Ovary (tissue), 9 donors: ENCODE data around the gene SMARCAL1. TPM values are rescaled to one million over a fixed set of nuclear protein-coding genes. Genes with fewer than 3 reads are reported as not detected.

ENCODE experiments used
- DNase-seq, 5 donors: peaks; one replicate each; pipeline ENCODE4 v3.0.0-alpha.2; 2019 to 2020
- H3K27ac ChIP-seq, 2 donors: fragments of 200-600 bp; one replicate each; pipeline versions ENCODE4 v1.5.1 to v1.8.0; 2019 to 2022
- H3K27me3 ChIP-seq: fragments of 200-600 bp; one replicate; pipeline ENCODE4 v1.8.0; 2022
- H3K36me3 ChIP-seq: fragments of 200-600 bp; sonication (generic); one replicate; pipeline ENCODE4 v1.5.1; 2019
- H3K4me1 ChIP-seq: one replicate; pipeline ENCODE4 v1.8.1; 2013; ENCODE audit warnings: mild to moderate bottlenecking, moderate library complexity; ENCODE audit not compliant: insufficient read depth
- H3K4me3 ChIP-seq: fragments of 200-600 bp; sonication (generic); one replicate; pipeline ENCODE4 v1.5.1; 2017
- H3K9me3 ChIP-seq, 2 donors: fragments of 200-600 bp in 1 of 2; sonication (generic) in 1 of 2; one replicate each; pipeline versions ENCODE4 v1.5.1 to v1.8.1; 2013 to 2019; ENCODE audit warnings: mild to moderate bottlenecking in 1 of 2, moderate library complexity in 1 of 2
- EP300 ChIP-seq: sonication (generic); formaldehyde crosslinking; IDR thresholded peaks from one replicate; pipeline ENCODE4 v1.6.1; 2017; ENCODE audit warnings: antibody characterized with exemption
- POLR2A ChIP-seq: fragments of 450-650 bp; IDR thresholded peaks from one replicate; pipeline ENCODE4 v1.6.1; 2017; ENCODE audit warnings: antibody characterized with exemption, mild to moderate bottlenecking, moderate library complexity
- WGBS, 3 donors: extraction: QIAGEN DNeasy Blood & Tissue Kit in 1 of 3; methylation state at CpG; one replicate each; pipeline versions ENCODE4 v1.1.5 to v1.1.7; 2013 to 2017; 5-methylcytosine and 5-hydroxymethylcytosine counted together
- intact Hi-C, 4 donors: fragments of 100-400 bp; cut with DNase I; formaldehyde crosslinking; loops; one replicate each; pipeline versions ENCODE4 v1.11.0 to v1.15.1; 2022 to 2023
- polyA plus RNA-seq, 2 donors: library from polyadenylated mRNA; stranded (reverse); fragments of 200-250 nt in 1 of 2; fragments of 350-450 nt in 1 of 2; fragmentation: Illumina TruSeq in 1 of 2; extraction: RNeasy Lipid Tissue Mini Kit (QIAGEN cat#74804) in 1 of 2; gene quantifications; one replicate each; pipeline ENCODE4 v1.2.3, GENCODE V29; 2013 to 2014
- total RNA-seq, 7 donors: library from RNA; depleted of rRNA in 2 of 7; stranded (reverse); fragments of >200 nt in 2 of 7; fragmentation: NEBNext Ultra II Directional in 3 of 7; extraction: Animal tissue kit (Norgen Biotek cat#: 25700) in 3 of 7; gene quantifications; one replicate each; pipeline versions ENCODE4 v1.1.0 to v1.2.4, GENCODE V29; 2016 to 2023
- TF ChIP-seq, protein P1 (sequence below), 3 donors: fragments of 450-650 bp in 2 of 3; fragments of 200-600 bp in 1 of 3; IDR thresholded peaks; one replicate each; pipeline versions ENCODE4 v1.5.1 to v1.8.0; 2016 to 2022; ENCODE audit warnings: antibody characterized with exemption in 3 of 3, mild to moderate bottlenecking in 1 of 3
- donor health status: DM: no; HTN: no; CAD: no; lungs with moderate emphysema.
- donor health status: DM: no; HTN: no; CAD: no.
- donor health status: Bipolar disorder and iron deficiency.
- donor health status: DM: yes; HTN: yes; CAD: no.
- donor health status: DM: no; HTN: no; CAD: no.
- donor health status: DM: yes; HTN: yes; CAD: no.

The SMARCAL1 gene
- total and polyA plus RNA-seq, 9 donors = 11.1 to 29.1 (median 20.9) TPM

DNA sequence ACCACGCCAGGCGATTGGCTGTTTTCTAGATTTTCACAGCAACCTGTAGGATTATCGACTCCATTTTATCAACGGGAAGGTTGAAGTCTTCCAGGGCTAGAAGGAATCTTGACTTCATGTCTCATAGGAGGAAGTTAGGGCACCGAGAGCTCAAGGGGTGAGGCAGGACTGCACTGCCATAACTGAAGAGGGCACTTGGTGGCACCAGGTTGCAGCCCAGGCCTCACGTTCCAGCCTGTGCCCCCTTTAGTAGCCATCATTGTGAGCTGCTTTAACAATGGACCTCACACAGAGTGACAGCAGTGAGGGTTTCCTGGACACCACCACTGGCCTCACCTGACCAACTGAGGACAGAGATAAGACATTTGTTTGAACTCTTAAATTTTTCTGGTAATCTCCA is 63.5 kb downstream of the SMARCAL1 start:
- TF ChIP-seq, protein P1, sequence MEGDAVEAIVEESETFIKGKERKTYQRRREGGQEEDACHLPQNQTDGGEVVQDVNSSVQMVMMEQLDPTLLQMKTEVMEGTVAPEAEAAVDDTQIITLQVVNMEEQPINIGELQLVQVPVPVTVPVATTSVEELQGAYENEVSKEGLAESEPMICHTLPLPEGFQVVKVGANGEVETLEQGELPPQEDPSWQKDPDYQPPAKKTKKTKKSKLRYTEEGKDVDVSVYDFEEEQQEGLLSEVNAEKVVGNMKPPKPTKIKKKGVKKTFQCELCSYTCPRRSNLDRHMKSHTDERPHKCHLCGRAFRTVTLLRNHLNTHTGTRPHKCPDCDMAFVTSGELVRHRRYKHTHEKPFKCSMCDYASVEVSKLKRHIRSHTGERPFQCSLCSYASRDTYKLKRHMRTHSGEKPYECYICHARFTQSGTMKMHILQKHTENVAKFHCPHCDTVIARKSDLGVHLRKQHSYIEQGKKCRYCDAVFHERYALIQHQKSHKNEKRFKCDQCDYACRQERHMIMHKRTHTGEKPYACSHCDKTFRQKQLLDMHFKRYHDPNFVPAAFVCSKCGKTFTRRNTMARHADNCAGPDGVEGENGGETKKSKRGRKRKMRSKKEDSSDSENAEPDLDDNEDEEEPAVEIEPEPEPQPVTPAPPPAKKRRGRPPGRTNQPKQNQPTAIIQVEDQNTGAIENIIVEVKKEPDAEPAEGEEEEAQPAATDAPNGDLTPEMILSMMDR (IDR thresholded peaks at IDR 0.05) = no peak
- TF ChIP-seq EP300 (no peak), POLR2A (no peak)

DNA sequence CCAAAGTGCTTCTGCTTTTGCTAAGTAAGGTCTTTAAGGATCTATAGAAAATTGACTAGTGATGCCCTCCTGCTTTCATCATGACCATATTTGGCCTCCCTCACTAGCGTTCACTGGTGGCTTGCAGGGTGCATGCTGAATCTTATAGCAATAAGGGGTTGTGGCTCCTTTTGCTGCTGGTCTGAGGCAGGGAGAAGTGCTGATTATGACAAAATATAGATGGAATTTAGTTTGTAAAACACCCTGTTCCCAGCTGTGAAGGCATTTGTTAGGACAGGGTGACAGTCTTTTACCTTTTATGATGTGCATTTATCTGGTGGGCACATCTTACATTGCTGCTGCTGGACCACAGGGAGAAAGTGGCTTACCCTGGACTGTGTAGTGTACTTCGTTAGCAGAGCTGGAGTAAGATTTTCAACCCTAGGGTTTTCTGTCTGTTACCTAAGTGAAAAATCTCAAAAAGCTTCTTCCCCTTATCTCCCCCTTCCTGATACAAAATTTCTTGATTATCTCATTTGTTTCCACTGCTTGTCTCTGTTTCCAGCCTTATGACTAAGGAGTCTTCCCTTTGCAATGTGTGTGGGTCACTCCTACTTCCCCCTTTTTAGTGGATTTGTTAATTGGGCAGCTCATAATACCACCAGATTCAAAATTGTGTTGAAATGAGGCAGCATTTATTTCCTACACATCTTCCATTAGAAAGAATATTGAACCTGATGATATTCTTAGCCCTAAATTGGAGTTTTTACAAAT is 65.2 kb downstream of the SMARCAL1 start:
- no peak overlapping the region for H3K4me3 ChIP-seq
- no peaks in the 10 kb centered on the region for H3K36me3 ChIP-seq
- 61 to 93% (median 85%) methylated on average over 2 of the region's 2 CpGs for WGBS, 3 donors
- no peak overlapping the region for H3K27ac ChIP-seq
- no peaks in the 10 kb centered on the region for H3K9me3 ChIP-seq
- no peak for TF ChIP-seq POLR2A
- no peak for TF ChIP-seq EP300
- DNase-seq = no peak
- intact Hi-C loops = no loop called here
- no peaks in the 10 kb centered on the region for H3K27me3 ChIP-seq
- no peaks in the 10 kb centered on the region for H3K4me1 ChIP-seq

More for the DNA sequence above, 63.5 kb downstream of the SMARCAL1 start:
- intact Hi-C loops = no loop called here
- Histone ChIP-seq H3K27me3 (no peaks in the 10 kb centered on the region), H3K36me3 (no peaks in the 10 kb centered on the region), H3K4me3 (no peak overlapping the region), H3K9me3 (no peaks in the 10 kb centered on the region), H3K27ac (no peak overlapping the region), H3K4me1 (no peaks in the 10 kb centered on the region)
- 90 to 95% (median 94%) methylated on average over 6 of the region's 6 CpGs for WGBS, 3 donors
- DNase-seq = no peak

DNA sequence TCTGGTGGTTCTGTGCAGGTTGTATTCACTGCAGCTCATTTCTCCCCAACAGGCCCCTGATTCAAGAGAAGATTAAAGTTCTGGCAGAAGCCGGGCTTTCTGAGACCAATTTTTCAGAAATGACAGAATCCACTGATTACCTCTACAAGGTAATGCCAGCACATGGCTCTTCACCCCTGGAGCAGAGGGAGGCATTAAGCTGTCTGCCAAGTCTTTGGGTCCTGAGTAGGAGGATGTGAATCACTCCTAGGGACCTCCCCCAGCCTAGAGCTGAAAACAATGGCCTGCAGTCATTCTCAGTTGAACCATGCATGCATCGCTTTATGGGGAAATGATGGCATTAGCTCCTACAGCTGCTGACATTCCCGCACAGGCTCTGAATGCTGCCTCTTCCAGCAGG is 65.9 kb downstream of the SMARCAL1 start:
- Histone ChIP-seq H3K27ac (no peak overlapping the region), H3K36me3 (no peaks in the 10 kb centered on the region)

DNA sequence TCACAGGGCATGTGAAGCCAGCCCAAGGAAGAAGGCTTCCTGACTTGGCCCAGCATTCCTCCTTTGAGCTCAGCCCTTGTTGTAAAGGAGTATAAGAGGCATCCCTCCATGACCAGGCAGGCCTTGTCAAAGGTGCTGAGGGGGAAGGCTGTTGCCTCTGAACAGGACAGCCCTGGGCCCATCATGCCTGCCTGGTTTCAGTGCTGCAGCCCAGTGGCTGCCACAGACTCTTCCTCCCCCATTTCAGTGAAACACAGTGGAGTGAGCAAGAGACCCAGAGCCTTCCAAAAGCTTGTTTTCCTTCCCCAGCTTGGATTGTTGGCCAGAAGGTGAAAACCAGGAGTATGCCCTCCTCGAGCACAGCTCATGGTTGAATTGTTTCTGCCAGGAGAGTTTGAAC is 66.5 kb downstream of the SMARCAL1 start:
- DNase-seq = no peak
- H3K4me3 ChIP-seq = no peak overlapping the region
- H3K9me3 ChIP-seq = no peaks in the 10 kb centered on the region
- no peaks in the 10 kb centered on the region for H3K36me3 ChIP-seq
- no peaks in the 10 kb centered on the region for H3K27me3 ChIP-seq
- no peak overlapping the region for H3K27ac ChIP-seq
- 78 to 79% (median 79%) methylated on average over 1 of the region's 1 CpG for WGBS, 3 donors
- TF ChIP-seq EP300 (no peak), POLR2A (no peak)
- TF ChIP-seq, protein P1 (IDR thresholded peaks at IDR 0.05) = no peak
- no peaks in the 10 kb centered on the region for H3K4me1 ChIP-seq
- intact Hi-C loops = no loop called here

More for the DNA sequence above, 65.9 kb downstream of the SMARCAL1 start:
- TF ChIP-seq, protein P1 (IDR thresholded peaks at IDR 0.05) = no peak
- no peak for TF ChIP-seq POLR2A
- TF ChIP-seq EP300 = no peak
- no peak for DNase-seq
- intact Hi-C loops = no loop called here
- Histone ChIP-seq H3K27me3 (no peaks in the 10 kb centered on the region), H3K4me3 (no peak overlapping the region), H3K4me1 (no peaks in the 10 kb centered on the region), H3K9me3 (no peaks in the 10 kb centered on the region)
- WGBS, 3 donors = 57 to 77% (median 61%) methylated on average over 3 of the region's 3 CpGs

DNA sequence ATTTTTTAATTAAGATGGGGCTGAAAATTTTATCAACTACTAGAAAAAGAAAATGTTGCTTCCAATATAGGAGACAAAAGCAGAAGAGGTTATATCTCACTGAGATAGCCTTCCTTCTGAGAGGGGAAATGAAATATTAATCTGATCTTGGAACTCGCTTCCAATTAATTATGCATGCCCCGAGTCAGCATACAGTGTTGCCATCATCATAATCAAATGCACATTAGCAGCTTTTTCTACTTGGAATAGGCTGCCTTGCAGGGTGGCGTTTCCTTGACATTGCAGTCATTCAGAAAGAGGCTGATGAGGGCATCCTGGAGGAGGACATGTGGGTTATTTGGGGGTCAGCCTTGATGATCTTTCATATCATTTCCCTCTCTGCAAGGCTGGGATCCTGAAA is 67.9 kb downstream of the SMARCAL1 start:
- H3K9me3 ChIP-seq = no peaks in the 10 kb centered on the region
- H3K4me3 ChIP-seq = no peak overlapping the region
- H3K4me1 ChIP-seq = no peaks in the 10 kb centered on the region
- DNase-seq = no peak
- no peak overlapping the region for H3K27ac ChIP-seq
- H3K36me3 ChIP-seq = no peaks in the 10 kb centered on the region
- H3K27me3 ChIP-seq = no peaks in the 10 kb centered on the region
- intact Hi-C loops = no loop called here
- WGBS, 3 donors = 88 to 94% (median 89%) methylated on average over 3 of the region's 3 CpGs
- TF ChIP-seq EP300 = no peak
